HG02610 (cell line): ENCODE data around the gene KIF26B.

Experiments
- ATAC-seq: cut with Tn5 transposase; IDR thresholded peaks from one replicate; pipeline ENCODE4 v1.9.1; 2021; ENCODE audit warnings: mild to moderate bottlenecking, moderate library complexity; ENCODE audit not compliant: unreplicated experiment

The KIF26B gene

GRCh38 chr1:245582026-245582425, 427.2 kb downstream of the KIF26B start:
- no peak for ATAC-seq

GRCh38 chr1:245583081-245583480, 428.3 kb downstream of the KIF26B start:
- no peak for ATAC-seq

- ATAC-seq, result no peak
Observed at GRCh38 chr1:245583575-245584330, 429.0 kb downstream of the KIF26B start.

DNA sequence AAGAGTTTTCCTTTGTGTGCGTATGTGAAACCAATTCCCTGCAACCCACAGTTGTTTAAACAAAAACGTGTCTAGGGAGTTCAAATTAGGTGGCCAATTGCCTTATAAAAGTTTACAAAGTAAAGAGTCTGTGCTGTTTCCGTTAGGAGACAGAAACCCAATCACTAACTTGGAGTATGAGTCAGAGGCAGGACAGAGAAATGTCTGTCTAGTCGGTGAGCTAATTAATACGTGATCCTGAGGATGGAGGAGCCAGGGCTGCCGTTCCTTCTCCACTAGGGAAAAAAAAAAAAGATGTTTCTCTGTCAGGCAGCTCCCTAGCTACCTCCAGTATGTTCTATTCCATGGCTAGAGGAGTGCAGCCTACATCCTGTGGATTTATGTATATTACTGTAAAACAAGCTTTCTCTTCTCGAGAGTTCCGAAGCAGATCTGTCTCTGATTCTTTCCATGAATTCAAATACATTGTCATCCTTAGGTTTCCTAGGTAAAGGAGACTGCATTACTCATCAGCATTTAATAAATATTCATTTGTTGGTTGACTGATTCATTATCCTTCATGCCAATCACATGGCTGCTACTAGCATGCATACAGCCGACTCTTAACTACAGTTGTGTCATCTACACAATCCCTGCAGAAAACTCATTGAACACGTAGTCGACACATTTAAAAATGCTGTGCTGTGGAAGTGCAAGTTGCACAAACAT, 430.6 kb downstream of the KIF26B start:
- ATAC-seq, result no peak

- no peak for ATAC-seq
Observed at GRCh38 chr1:245587435-245588115, 432.8 kb downstream of the KIF26B start.

GRCh38 chr1:245588116-245588639, 433.4 kb downstream of the KIF26B start:
- ATAC-seq, result no peak

GRCh38 chr1:245589316-245589715, 434.5 kb downstream of the KIF26B start:
- ATAC-seq, result no peak

- no peak for ATAC-seq
Observed at GRCh38 chr1:245589906-245590305, 435.1 kb downstream of the KIF26B start.

- no peak for ATAC-seq
Observed at GRCh38 chr1:245590726-245591125, 435.9 kb downstream of the KIF26B start.

GRCh38 chr1:245591346-245592188, 436.8 kb downstream of the KIF26B start:
- ATAC-seq, result no peak

GRCh38 chr1:245592189-245592460, 437.3 kb downstream of the KIF26B start:
- ATAC-seq, result no peak

GRCh38 chr1:245598524-245599305, 443.9 kb downstream of the KIF26B start:
- no peak for ATAC-seq

GRCh38 chr1:245599371-245600174, 444.8 kb downstream of the KIF26B start:
- ATAC-seq, result peak; percentile 92

- no peak for ATAC-seq
Observed at GRCh38 chr1:245600658-245601057, 445.9 kb downstream of the KIF26B start.

DNA sequence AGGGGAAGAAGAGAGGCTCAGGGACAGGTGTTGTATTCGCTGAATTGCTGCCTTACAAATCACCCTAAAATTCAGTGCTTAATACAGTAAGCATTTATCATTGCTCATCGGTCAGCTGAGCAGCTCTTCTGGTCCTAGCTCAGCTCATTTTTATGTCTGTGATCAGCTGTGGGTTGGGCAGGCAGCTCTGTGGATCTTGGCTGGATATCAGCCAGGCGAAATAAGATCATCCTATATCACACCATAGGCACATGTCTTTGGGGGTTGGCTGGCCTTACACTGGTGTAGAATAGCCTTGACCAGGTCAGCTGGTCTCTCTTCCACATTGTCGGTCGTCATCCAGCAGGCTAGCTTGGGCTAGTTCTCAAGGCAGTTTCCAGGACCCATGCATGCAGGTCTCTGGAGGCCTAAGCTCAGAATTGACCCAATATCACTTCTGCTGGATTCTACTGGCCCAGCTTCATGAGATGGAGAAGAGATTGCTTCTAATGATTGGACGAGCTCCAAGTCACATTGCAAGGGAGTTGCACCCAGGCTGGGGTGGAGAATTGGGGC, 448.6 kb downstream of the KIF26B start:
- ATAC-seq, result no peak

DNA sequence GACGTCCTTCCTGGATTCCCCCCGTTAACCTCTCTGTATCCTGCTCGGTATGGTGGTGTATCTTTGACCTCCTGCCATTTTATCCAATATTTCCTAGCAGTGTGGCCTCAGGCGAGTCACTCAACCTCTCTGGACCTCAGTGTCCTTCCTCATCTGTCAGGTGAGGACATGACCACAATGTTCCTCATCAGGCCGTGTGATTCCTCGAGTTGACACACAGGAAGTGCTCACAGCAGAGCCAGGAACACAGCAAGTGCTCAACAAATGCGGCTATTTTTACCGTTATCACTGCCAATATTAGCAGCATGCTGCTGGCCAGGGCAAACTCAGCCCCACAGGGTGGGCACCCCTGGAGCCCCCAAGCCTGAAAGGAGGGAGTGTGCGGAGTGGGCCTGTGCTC, 450.2 kb downstream of the KIF26B start:
- no peak for ATAC-seq

- ATAC-seq, result no peak
Observed at GRCh38 chr1:245605480-245606156, 450.8 kb downstream of the KIF26B start.

- no peak for ATAC-seq
Observed at GRCh38 chr1:245606157-245606725, 451.5 kb downstream of the KIF26B start.
